Measurements from ENCODE around the gene NEDD9.

The NEDD9 gene

GRCh38 chr6:11258260-11259237 is 26.1 kb upstream of the NEDD9 start:
- Histone ChIP-seq H3K4me3 (ENCODE audit: low read depth, low read length) (no peak overlapping the region), H3K27ac (no peak overlapping the region), H3K27me3 (ENCODE audit: insufficient read depth, low read depth, severe bottlenecking) (no peaks in the 10 kb centered on the region), H3K36me3 (no peaks in the 10 kb centered on the region), H3K9me3 (ENCODE audit: severe bottlenecking) (no peaks in the 10 kb centered on the region)
- no peak for TF ChIP-seq CTCF (IDR thresholded peaks at IDR 0.05; ENCODE audit: low read depth, low read length)
- no peak for DNase-seq

GRCh38 chr6:11255610-11256009 is 23.1 kb upstream of the NEDD9 start:
- H3K36me3 ChIP-seq: no peaks in the 10 kb centered on the region
- no peak for TF ChIP-seq CTCF (IDR thresholded peaks at IDR 0.05; ENCODE audit: low read depth, low read length)
- no peak overlapping the region for H3K4me3 ChIP-seq (ENCODE audit: low read depth, low read length)
- DNase-seq: no peak
- no peaks in the 10 kb centered on the region for H3K9me3 ChIP-seq (ENCODE audit: severe bottlenecking)
- no peaks in the 10 kb centered on the region for H3K27me3 ChIP-seq (ENCODE audit: insufficient read depth, low read depth, severe bottlenecking)
- no peak overlapping the region for H3K27ac ChIP-seq

- Histone ChIP-seq H3K36me3 (no peaks in the 10 kb centered on the region), H3K9me3 (ENCODE audit: severe bottlenecking) (peaks cover 4% of the 10 kb centered on the region), H3K27ac (no peak overlapping the region), H3K4me3 (ENCODE audit: low read depth, low read length) (no peak overlapping the region), H3K27me3 (ENCODE audit: insufficient read depth, low read depth, severe bottlenecking) (no peaks in the 10 kb centered on the region)
- no peak for DNase-seq
- TF ChIP-seq CTCF (IDR thresholded peaks at IDR 0.05; ENCODE audit: low read depth, low read length): no peak
Observed at GRCh38 chr6:11253594-11253993, 21.1 kb upstream of the NEDD9 start.

GRCh38 chr6:11251553-11252360 is 19.3 kb upstream of the NEDD9 start:
- no peaks in the 10 kb centered on the region for H3K36me3 ChIP-seq
- no peak overlapping the region for H3K4me3 ChIP-seq (ENCODE audit: low read depth, low read length)
- TF ChIP-seq CTCF (IDR thresholded peaks at IDR 0.05; ENCODE audit: low read depth, low read length): no peak
- no peaks in the 10 kb centered on the region for H3K27me3 ChIP-seq (ENCODE audit: insufficient read depth, low read depth, severe bottlenecking)
- peaks cover 4% of the 10 kb centered on the region for H3K9me3 ChIP-seq (ENCODE audit: severe bottlenecking)
- H3K27ac ChIP-seq: no peak overlapping the region
- no peak for DNase-seq

GRCh38 chr6:11250108-11250507 is 17.6 kb upstream of the NEDD9 start:
- Histone ChIP-seq H3K4me3 (ENCODE audit: low read depth, low read length) (no peak overlapping the region), H3K9me3 (ENCODE audit: severe bottlenecking) (peaks cover 4% of the 10 kb centered on the region), H3K27me3 (ENCODE audit: insufficient read depth, low read depth, severe bottlenecking) (no peaks in the 10 kb centered on the region), H3K27ac (no peak overlapping the region), H3K36me3 (no peaks in the 10 kb centered on the region)
- DNase-seq: no peak
- TF ChIP-seq CTCF (IDR thresholded peaks at IDR 0.05; ENCODE audit: low read depth, low read length): no peak

All from WERI-Rb-1 (cell line).